ENCODE data around the gene RNF223. TPM values are rescaled to one million over a fixed set of nuclear protein-coding genes. Genes with fewer than 3 reads are reported as not detected.

RNF223 gene
- total RNA-seq, 1 experiment from 2014 or later = not detected

GRCh38 chr1:1025730-1026129 is 48.4 kb downstream of the RNF223 start:
- no peak overlapping the region for H4K5ac ChIP-seq (ENCODE audit: insufficient read length, low read depth, low read length)
- no peak for DNase-seq
- no peak overlapping the region for H2BK120ac ChIP-seq (ENCODE audit: low read depth, low read length, poor library complexity, severe bottlenecking)
- Mint-ChIP-seq H3K4me1 (peaks cover 28 to 39% of the 10 kb centered on the region in 2 experiments), H3K4me3 (peak overlapping the region in 1 of 2 experiments; percentile 20; a peak in 1 of 5 replicates), H3K27ac (peak overlapping the region in 2 of 3 experiments; percentile 53 to 61; a peak in 2 of 7 replicates), H3K27me3 (ENCODE audit: low read depth) (peaks cover 4% of the 10 kb centered on the region), H3K9me3 (no peaks in the 10 kb centered on the region; a peak in 1 of 5 replicates), H3K36me3 (ENCODE audit: insufficient read depth in 1 of 3, low read depth in 3 of 3) (peaks cover 3 to 23% (median 17%) of the 10 kb centered on the region in 3 experiments; a peak in 6 of 7 replicates)
- H2BK5ac ChIP-seq (ENCODE audit: insufficient read length, low read length) = no peak overlapping the region
- peaks cover 7% of the 10 kb centered on the region for H3K23me2 ChIP-seq (ENCODE audit: insufficient read length, low read depth, low read length, poor library complexity, severe bottlenecking)
- H3T11ph ChIP-seq (ENCODE audit: low read length) = no peak overlapping the region
- H3K9me3 ChIP-seq (ENCODE audit: control insufficient read depth, low read depth, low read length) = no peaks in the 10 kb centered on the region
- H2BK15ac ChIP-seq (ENCODE audit: low read depth, low read length) = no peak overlapping the region
- no CpG with 5 or more reads among the region's 10 CpGs for WGBS (ENCODE audit: extremely low coverage, insufficient read length, low lambda C conversion rate)
- H3K27ac ChIP-seq (ENCODE audit: insufficient read length, low read depth, low read length) = no peak overlapping the region
- no peak overlapping the region for H4K91ac ChIP-seq (ENCODE audit: insufficient read length, low read depth, low read length)
- no peak overlapping the region for H2BK12ac ChIP-seq (ENCODE audit: insufficient read length, low read depth, low read length)
- H3K27me3 ChIP-seq (ENCODE audit: insufficient read depth, low read length) = no peaks in the 10 kb centered on the region
- no peak overlapping the region for H3K23ac ChIP-seq (ENCODE audit: insufficient read length, low read depth, low read length)
- H3K14ac ChIP-seq (ENCODE audit: insufficient read depth, low read length) = no peak overlapping the region
- no peak overlapping the region for H2BK20ac ChIP-seq (ENCODE audit: low read depth, low read length, poor library complexity, severe bottlenecking)
- no peak overlapping the region for H3K18ac ChIP-seq (ENCODE audit: insufficient read length, low read depth, low read length)
- H2AFZ ChIP-seq (ENCODE audit: low read length) = no peak overlapping the region
- H3K9ac ChIP-seq (ENCODE audit: extremely low read depth, insufficient read length, low read length) = no peak overlapping the region
- H3K4me2 ChIP-seq (ENCODE audit: insufficient read depth, insufficient read length, low read length) = no peak overlapping the region
- H3K56ac ChIP-seq (ENCODE audit: insufficient read length, low read depth, low read length) = no peak overlapping the region
- H3K4me1 ChIP-seq (ENCODE audit: insufficient read depth, low read length) = peaks cover 4% of the 10 kb centered on the region; the same call in 1 of the 2 replicates
- H2AK5ac ChIP-seq (ENCODE audit: insufficient read length, low read length) = no peak overlapping the region
- H4K20me1 ChIP-seq (ENCODE audit: control insufficient read depth, insufficient read depth, insufficient read length) = peaks cover 3% of the 10 kb centered on the region
- H3K4ac ChIP-seq (ENCODE audit: low read depth, low read length) = no peak overlapping the region
- H3K79me1 ChIP-seq (ENCODE audit: insufficient read depth, low read depth, low read length, poor library complexity, severe bottlenecking) = peaks cover 4% of the 10 kb centered on the region
- H3K79me2 ChIP-seq (ENCODE audit: insufficient read depth, low read length) = peaks cover 2% of the 10 kb centered on the region; the same call in 1 of the 2 replicates
- TF ChIP-seq CTCF (conservative IDR thresholded peaks at IDR 0.05) = no peak
- H4K8ac ChIP-seq (replicated peaks; ENCODE audit: insufficient read length, low read depth, low read length) = no peak overlapping the region
